GM12878 (cell line): ENCODE data around the gene CNTN2. TPM values are rescaled to one million over a fixed set of nuclear protein-coding genes. Genes with fewer than 3 reads are reported as not detected.

Source experiments
- ATAC-seq: fragments of 200-7000 bp; cut with Tn5 transposase; 3 replicates; pipeline ENCODE4 v1.9.1; 2020; ENCODE audit warnings: mild to moderate bottlenecking, moderate library complexity
- BruUV-seq: library from RNA; stranded (reverse); fragments of 400-500 nt; replicated peaks from 2 replicates; lab custom pipeline; 2021; lab: Mats Ljungman, UMichigan
- CTCF ChIA-PET: fragments of 300-600 bp; sonication (Branson Sonifier 250); formaldehyde crosslinking; extraction: SDS; loops from one replicate; lab custom pipeline; 2021; ENCODE audit warnings: inconsistent platforms; lab: Yijun Ruan, JAX
- POLR2A ChIA-PET: fragments of 350-600 bp; formaldehyde crosslinking; extraction: SDS; loops from one replicate; lab custom pipeline; 2021; ENCODE audit warnings: inconsistent platforms; lab: Charles Lee
- RAD21 ChIA-PET: fragments of 300-600 bp; sonication (Branson Sonifier 250); formaldehyde crosslinking; loops from one replicate; lab custom pipeline; 2023; ENCODE audit warnings: antibody characterized with exemption; ENCODE audit not compliant: unreplicated experiment; lab: Charles Lee
- SMC1A ChIA-PET: fragments of 300-600 bp; sonication (Branson Sonifier 250); formaldehyde crosslinking; loops from one replicate; lab custom pipeline; 2023; ENCODE audit not compliant: unreplicated experiment, uncharacterized antibody; lab: Charles Lee
- DNase-seq: peaks from one replicate; pipeline ENCODE4 v3.0.0-alpha.2; 2011; ENCODE audit warnings: low read depth, low spot score
- FAIRE-seq: peaks from 3 replicates; lab custom pipeline; 2011; peaks lifted over from hg19 to GRCh38; lab: Jason Lieb, UNC
- H2AFZ ChIP-seq: 2 replicates; pipeline ENCODE4 v1.6.0; 2011; ENCODE audit warnings: low read depth, low read length, control low read depth; ENCODE audit not compliant: control insufficient read depth
- H3K27ac ChIP-seq: 2 replicates; pipeline ENCODE4 v1.5.1; 2011; ENCODE audit warnings: control low read depth; ENCODE audit not compliant: control insufficient read depth, insufficient read depth
- H3K27me3 ChIP-seq, 2 experiments: replicated peaks in 1 of 2; 2 replicates each; pipeline versions ENCODE4 v1.6.0 to v1.6.1; 2011; ENCODE audit warnings: low read length in 1 of 2; ENCODE audit not compliant: control insufficient read depth in 2 of 2, insufficient read depth in 2 of 2
- H3K36me3 ChIP-seq, 2 experiments: 2 replicates each; pipeline ENCODE4 v1.5.1; 2011; ENCODE audit warnings: low read length in 1 of 2; ENCODE audit not compliant: control insufficient read depth in 2 of 2, insufficient read depth in 2 of 2
- H3K4me1 ChIP-seq: 2 replicates; pipeline ENCODE4 v1.6.1; 2011; ENCODE audit warnings: mild to moderate bottlenecking, low read length, moderate library complexity, mixed read lengths; ENCODE audit not compliant: control insufficient read depth, insufficient read depth
- H3K4me2 ChIP-seq: 2 replicates; pipeline ENCODE4 v1.6.0; 2011; ENCODE audit warnings: control low read depth; ENCODE audit not compliant: control insufficient read depth, insufficient read depth
- H3K4me3 ChIP-seq: fragments of 200-600 bp; sonication (generic); 2 replicates; pipeline ENCODE4 v1.5.1; 2016
- H3K79me2 ChIP-seq: 2 replicates; pipeline ENCODE4 v1.6.0; 2011; ENCODE audit warnings: low read length; ENCODE audit not compliant: control insufficient read depth, insufficient read depth
- H3K9ac ChIP-seq: 2 replicates; pipeline ENCODE4 v1.8.0; 2011; ENCODE audit warnings: low read length, control low read depth, mixed read lengths; ENCODE audit not compliant: control insufficient read depth, insufficient read depth
- H3K9me3 ChIP-seq: replicated peaks from 3 replicates; pipeline ENCODE4 v1.5.1; 2011; ENCODE audit warnings: mild to moderate bottlenecking, low read length; ENCODE audit not compliant: control insufficient read depth, insufficient read depth
- H4K20me1 ChIP-seq: 2 replicates; pipeline ENCODE4 v1.6.0; 2011; ENCODE audit not compliant: control insufficient read depth, insufficient read depth
- BRCA1 ChIP-seq: IDR thresholded peaks from 2 replicates; pipeline ENCODE4 v1.6.1; 2011; ENCODE audit warnings: low read depth, low read length, improper control_type of control experiment
- GATAD2B ChIP-seq: fragments of 450-650 bp; conservative IDR thresholded peaks from 2 replicates; pipeline ENCODE4 v1.6.1; 2017; ENCODE audit warnings: low read depth, mild to moderate bottlenecking, moderate library complexity
- IRF3 ChIP-seq: fragments of 450-650 bp; IDR thresholded peaks from 2 replicates; pipeline ENCODE4 v1.6.1; 2014; ENCODE audit warnings: mild to moderate bottlenecking
- MLLT1 ChIP-seq: fragments of 450-650 bp; IDR thresholded peaks from 2 replicates; pipeline ENCODE4 v1.6.1; 2016; ENCODE audit warnings: mild to moderate bottlenecking
- MYB ChIP-seq: fragments of 150-350 bp; IDR thresholded peaks from 2 replicates; pipeline ENCODE4 v1.6.1; 2014; ENCODE audit warnings: mild to moderate bottlenecking, low read depth, low read length, borderline replicate concordance
- PML ChIP-seq: IDR thresholded peaks from 2 replicates; pipeline ENCODE4 v1.6.1; 2012; ENCODE audit warnings: low read length, inconsistent platforms
- RB1 ChIP-seq: fragments of 450-650 bp; formaldehyde crosslinking; IDR thresholded peaks from 2 replicates; pipeline ENCODE4 v1.6.1; 2017; ENCODE audit warnings: mild to moderate bottlenecking, borderline replicate concordance
- ZNF217 ChIP-seq: fragments of 450-650 bp; IDR thresholded peaks from 2 replicates; pipeline ENCODE4 v1.6.1; 2017; ENCODE audit warnings: antibody characterized with exemption, mild to moderate bottlenecking
- WGBS: methylation state at CpG from one replicate; pipeline ENCODE4 v1.1.6; 2016; ENCODE audit warnings: low lambda C conversion rate; ENCODE audit not compliant: insufficient replicate concordance, insufficient coverage; ENCODE audit errors: missing lambda C conversion rate; 5-methylcytosine and 5-hydroxymethylcytosine counted together
- in situ Hi-C: fragments of 300-500 bp; cut with MboI; formaldehyde crosslinking; loops from 9 replicates; pipeline ENCODE4 v1.14.3; 2018; ENCODE audit warnings: mixed read lengths
- intact Hi-C: fragments of 100-400 bp; cut with micrococcal nuclease; formaldehyde crosslinking; loops from one replicate; pipeline ENCODE4 v1.14.2; 2022; ENCODE audit not compliant: unreplicated experiment
- polyA plus RNA-seq, 11 experiments: library from polyadenylated mRNA; depleted of rRNA in 4 of 11; unstranded in 6 of 11; stranded (reverse) in 5 of 11; fragments of >200 nt; fragmentation: Nextera tagmentation in 4 of 11; fragmentation: Illumina TruSeq in 1 of 11; extraction: Ambion mirVana in 4 of 11; extraction: Trizol in 1 of 11; gene quantifications; 1 replicate in 1 of 11; 2 replicates in 10 of 11; pipeline versions ENCODE4 v1.2.1 to v1.2.3, GENCODE V29; 2011 to 2016; ENCODE audit warnings: inconsistent platforms in 2 of 11, missing spikeins in 2 of 11, low read depth in 1 of 11
- total RNA-seq, 4 experiments: library from RNA; depleted of rRNA in 3 of 4; stranded (reverse); fragments of >200 nt in 3 of 4; fragmentation: Illumina TruSeq in 1 of 4; extraction: Trizol in 1 of 4; gene quantifications; 2 replicates each; pipeline versions ENCODE4 v1.2.1 to v1.2.3, GENCODE V29; 2013 to 2021

CNTN2 gene
- total and polyA plus RNA-seq, 10 of the 15 experiments (the other 5 are each of a cell fraction or from before 2014, with no cell fraction given): 0.03 TPM; not detected in 9

- 54% methylated on average over 42 of the region's 42 CpGs for WGBS
- POLR2A ChIA-PET: interaction anchor here (0.6 kb wide), 1 partner anchor 631 kb away, joined by 3 read pairs; no protein-coding TSS in a partner anchor
Observed at GRCh38 chr1:205069371-205070125, 26.5 kb downstream of the CNTN2 start.

GRCh38 chr1:205071028-205071409, 28.0 kb downstream of the CNTN2 start:
- Histone ChIP-seq H4K20me1 (no peaks in the 10 kb centered on the region), H3K27ac (no peak overlapping the region), H3K9me3 (no peaks in the 10 kb centered on the region), H3K4me2 (no peak overlapping the region), H3K36me3 (no peaks in the 10 kb centered on the region), H3K4me3 (no peak overlapping the region), H3K79me2 (no peaks in the 10 kb centered on the region), H2AFZ (no peak overlapping the region), H3K27me3 (no peaks in the 10 kb centered on the region), H3K4me1 (no peaks in the 10 kb centered on the region), H3K9ac (no peak overlapping the region)
- SMC1A ChIA-PET: no interaction called here
- TF ChIP-seq MLLT1: no peak
- TF ChIP-seq GATAD2B: no peak
- TF ChIP-seq IRF3: no peak
- no peak for TF ChIP-seq BRCA1
- no peak for TF ChIP-seq PML
- no peak for TF ChIP-seq ZNF217
- CTCF ChIA-PET: interaction anchor here (1.6 to 8.9 kb wide), 2 partner anchors 9 to 185 kb away, joined by 4 to 65 read pairs; no protein-coding TSS in a partner anchor
- intact Hi-C loops (no loop called here), in situ Hi-C loops (no loop called here)
- RAD21 ChIA-PET: interaction anchor here (1.1 kb wide), 1 partner anchor 9 kb away, joined by 4 read pairs; no protein-coding TSS in a partner anchor
- WGBS: 4% methylated on average over 2 of the region's 2 CpGs
- no peak for DNase-seq
- POLR2A ChIA-PET: interaction anchor here (0.7 kb wide), 1 partner anchor 9 kb away, joined by 3 read pairs; no protein-coding TSS in a partner anchor
- FAIRE-seq: no peak
- ATAC-seq: no peak
- BruUV-seq: no TSS peak

More at GRCh38 chr1:205069371-205070125, 26.5 kb downstream of the CNTN2 start:
- in situ Hi-C loops (no loop called here), intact Hi-C loops (no loop called here)
- ChIA-PET SMC1A (interaction anchor here (1.1 to 1.7 kb wide), 2 partner anchors 93 to 186 kb away, joined by 3 to 5 read pairs; no protein-coding TSS in a partner anchor), RAD21 (interaction anchor here (0.8 kb wide), 1 partner anchor 123 kb away, joined by 3 read pairs; no protein-coding TSS in a partner anchor), CTCF (interaction anchor here (0.5 to 1.1 kb wide), 3 partner anchors 8 to 72 kb away, joined by 3 to 5 read pairs (median 3); no protein-coding TSS in a partner anchor)
- Histone ChIP-seq H3K9me3 (no peaks in the 10 kb centered on the region), H3K79me2 (no peaks in the 10 kb centered on the region), H3K4me1 (no peaks in the 10 kb centered on the region), H3K27me3 (no peaks in the 10 kb centered on the region), H3K27ac (no peak overlapping the region), H3K9ac (no peak overlapping the region), H2AFZ (no peak overlapping the region), H4K20me1 (no peaks in the 10 kb centered on the region), H3K36me3 (no peaks in the 10 kb centered on the region), H3K4me3 (no peak overlapping the region), H3K4me2 (no peak overlapping the region)
- DNase-seq (no peak), FAIRE-seq (no peak), ATAC-seq (no peak)
- no TSS peak for BruUV-seq
- no peak for TF ChIP-seq RB1
- no peak for TF ChIP-seq PML
- TF ChIP-seq MYB: no peak
